ENCODE results near the gene ZNF552. TPM values are rescaled to one million over a fixed set of nuclear protein-coding genes. Genes with fewer than 3 reads are reported as not detected.

The ZNF552 gene
- total RNA-seq = 2.8 and 6.8 TPM in 2 replicates

GRCh38 chr19:57814505-57815246 is at the start of gene ZNF552:
Gene ZNF552 (minus strand): TSS chr19:57814913. CDS start chr19:57814743, 170 bp downstream.

GRCh38 chr19:57849666-57850473 is 35.2 kb upstream of the ZNF552 start, which contains the start of gene ZNF587:
Gene ZNF587 (plus strand): TSS chr19:57849859. CDS start chr19:57850039, 180 bp downstream.

GRCh38 chr19:57830071-57830602 is 15.4 kb upstream of the ZNF552 start, which contains the start of gene ZNF587B:
Gene ZNF587B (plus strand): TSS chr19:57830299. CDS start chr19:57830529, 230 bp downstream.

GRCh38 chr19:57769345-57770131 is 45.2 kb downstream of the ZNF552 start, which contains the start of gene ZNF586:
Gene ZNF586 (plus strand): TSS chr19:57769676. CDS start chr19:57769843, 167 bp downstream.

Other genes starting within 250 kb of the ZNF552 start
- gene ZNF416, start 236.0 kb downstream of the ZNF552 start, total RNA-seq = 6.8 and 6.9 TPM in 2 replicates
- 7.0 and 8.1 TPM in 2 replicates for gene ZIK1, start 230.8 kb downstream of the ZNF552 start, total RNA-seq
- gene ZNF530, start 215.0 kb downstream of the ZNF552 start, total RNA-seq = 2.0 and 4.2 TPM in 2 replicates
- 21.5 and 28.4 TPM in 2 replicates for gene ZNF134, start 200.7 kb downstream of the ZNF552 start, total RNA-seq
- 12.4 and 12.7 TPM in 2 replicates for gene ZNF211, start 181.7 kb downstream of the ZNF552 start, total RNA-seq
- gene ZSCAN4, start 146.0 kb downstream of the ZNF552 start, total RNA-seq = not detected in 2 replicates
- gene ZNF551, start 132.9 kb downstream of the ZNF552 start, total RNA-seq = 6.0 and 8.9 TPM in 2 replicates
- 4.9 and 5.3 TPM in 2 replicates for gene ZNF154, start 105.7 kb downstream of the ZNF552 start, total RNA-seq
- gene ZNF671, start 87.3 kb downstream of the ZNF552 start, total RNA-seq = 13.9 and 15.3 TPM in 2 replicates
- gene ZNF776, start 68.1 kb downstream of the ZNF552 start, total RNA-seq = 12.4 and 16.0 TPM in 2 replicates
- gene ZNF586, start 45.2 kb downstream of the ZNF552 start, total RNA-seq = 17.5 and 20.1 TPM in 2 replicates
- gene ZNF587B, start 15.4 kb upstream of the ZNF552 start, total RNA-seq = 15.7 and 25.2 TPM in 2 replicates
- 22.3 and 35.3 TPM in 2 replicates for gene ZNF587, start 34.9 kb upstream of the ZNF552 start, total RNA-seq
- 6.1 and 10.3 TPM in 2 replicates for gene ZNF814, start 74.1 kb upstream of the ZNF552 start, total RNA-seq
- 23.4 and 25.1 TPM in 2 replicates for gene ZNF417, start 101.7 kb upstream of the ZNF552 start, total RNA-seq
- 9.4 and 10.3 TPM in 2 replicates for gene ZNF418, start 120.5 kb upstream of the ZNF552 start, total RNA-seq
- 3.3 and 6.1 TPM in 2 replicates for gene ZNF256, start 132.8 kb upstream of the ZNF552 start, total RNA-seq
- 0.17 TPM in 1 of 2 replicates, not detected in the other for gene C19orf18, start 159.6 kb upstream of the ZNF552 start, total RNA-seq
- 26.1 and 31.6 TPM in 2 replicates for gene ZNF606, start 187.9 kb upstream of the ZNF552 start, total RNA-seq
- 0.83 TPM in 1 of 2 replicates, not detected in the other for gene ZSCAN1, start 219.1 kb upstream of the ZNF552 start, total RNA-seq
- gene ZNF135, start 244.4 kb upstream of the ZNF552 start, total RNA-seq = 6.1 and 8.3 TPM in 2 replicates